Measurements from ENCODE around the gene DIP2C. TPM values are rescaled to one million over a fixed set of nuclear protein-coding genes. Genes with fewer than 3 reads are reported as not detected.

Gene DIP2C
- total RNA-seq, 1 donor from 2014 or later = 11.4 TPM

DNA sequence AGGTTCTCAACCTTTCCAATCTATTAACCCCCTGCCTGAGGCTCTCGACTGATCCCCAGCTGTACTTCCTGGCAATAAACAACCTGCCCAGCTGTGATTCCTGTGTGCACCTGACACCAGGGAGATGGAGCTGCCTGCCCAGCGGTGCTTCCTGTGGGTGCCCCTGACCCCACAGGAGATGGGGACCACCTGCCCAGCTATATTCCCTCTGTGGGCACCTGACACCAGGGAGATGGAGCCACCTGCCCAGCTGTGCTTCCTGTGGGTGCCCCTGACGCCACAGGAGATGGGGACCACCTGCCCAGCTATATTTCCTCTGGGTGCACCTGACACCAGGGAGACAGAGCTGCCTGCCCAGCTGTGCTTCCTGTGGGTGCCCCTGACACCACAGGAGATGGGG lies 184.0 kb downstream of the DIP2C start:
- no peak for DNase-seq (ENCODE audit: low read depth)
- H3K4me3 ChIP-seq (ENCODE audit: low read depth, low read length) = no peak overlapping the region
- TF ChIP-seq CTCF (conservative IDR thresholded peaks at IDR 0.05; ENCODE audit: low read depth, low read length) = no peak

DNA sequence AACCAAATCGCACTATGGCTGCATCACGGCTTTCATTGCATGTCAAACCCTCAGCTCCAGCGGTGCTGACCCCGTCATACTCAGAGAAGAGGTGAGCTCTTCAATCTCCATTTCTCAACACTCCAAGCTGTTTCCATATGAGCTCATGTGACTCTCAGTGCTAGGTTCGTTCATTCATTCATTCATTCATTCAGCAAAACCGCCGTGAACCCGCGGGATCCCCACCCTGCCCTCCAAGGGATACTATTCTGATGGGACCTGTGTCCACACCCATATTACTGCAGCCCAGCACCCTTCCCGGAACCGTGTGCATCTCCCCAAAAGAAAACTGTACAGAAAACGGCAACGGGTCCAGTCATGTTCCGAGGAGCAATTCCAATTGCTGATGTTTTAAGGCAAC lies 184.7 kb downstream of the DIP2C start:
- no peak overlapping the region for H3K4me3 ChIP-seq (ENCODE audit: low read depth, low read length)
- DNase-seq (ENCODE audit: low read depth) = no peak
- no peak for TF ChIP-seq CTCF (conservative IDR thresholded peaks at IDR 0.05; ENCODE audit: low read depth, low read length)

DNA sequence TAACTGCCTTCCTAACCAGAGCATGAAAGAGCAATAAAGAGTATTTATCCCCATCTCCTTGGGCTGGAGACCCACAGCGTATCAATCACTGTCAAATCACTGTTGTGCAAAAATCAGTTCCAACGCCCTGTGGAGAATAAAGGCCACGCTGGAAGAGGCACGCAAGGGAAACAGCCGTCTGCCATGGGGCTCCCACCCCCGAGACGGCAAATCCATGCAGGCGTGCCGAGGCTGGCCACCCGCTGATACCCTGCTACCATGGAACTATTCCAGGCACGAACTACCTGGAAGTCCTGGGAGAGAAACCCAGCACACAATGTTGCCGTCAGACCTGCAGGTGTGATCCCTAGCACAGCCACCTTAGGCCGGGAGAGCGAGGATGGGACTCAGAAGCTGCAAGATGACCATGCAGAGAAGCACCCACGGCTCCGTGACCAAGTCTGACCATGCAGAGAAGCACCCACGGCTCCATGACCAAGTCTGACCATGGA lies 185.3 kb downstream of the DIP2C start:
- no peak overlapping the region for H3K4me3 ChIP-seq (ENCODE audit: low read depth, low read length)
- no peak for TF ChIP-seq CTCF (conservative IDR thresholded peaks at IDR 0.05; ENCODE audit: low read depth, low read length)
- DNase-seq (ENCODE audit: low read depth) = no peak

GRCh38 chr10:501596-501995 lies 187.9 kb downstream of the DIP2C start:
- no peak overlapping the region for H3K4me3 ChIP-seq (ENCODE audit: low read depth, low read length)
- DNase-seq (ENCODE audit: low read depth) = no peak

DNA sequence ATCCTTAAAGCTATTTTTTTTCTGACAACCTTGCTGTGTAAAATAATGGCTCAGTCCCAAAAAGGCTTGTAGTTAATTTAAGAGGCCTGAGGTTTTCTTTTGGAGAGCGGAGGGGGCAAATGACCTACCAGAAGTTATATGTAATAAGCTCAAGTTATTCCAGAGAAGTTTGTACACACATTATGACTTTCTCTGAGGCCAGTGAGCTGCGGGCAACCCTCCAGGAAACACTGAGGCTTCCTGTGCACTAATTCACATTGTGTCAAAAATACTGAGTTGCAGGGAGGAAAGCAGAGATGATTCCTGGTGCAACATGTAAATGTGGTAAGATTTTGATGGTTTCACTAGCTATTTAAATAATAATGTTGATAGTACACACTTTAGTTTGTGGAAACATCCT lies 188.6 kb downstream of the DIP2C start:
- no peak for DNase-seq (ENCODE audit: low read depth)
- TF ChIP-seq CTCF (conservative IDR thresholded peaks at IDR 0.05; ENCODE audit: low read depth, low read length) = no peak

More at GRCh38 chr10:501596-501995, 187.9 kb downstream of the DIP2C start:
- no peak for TF ChIP-seq CTCF (conservative IDR thresholded peaks at IDR 0.05; ENCODE audit: low read depth, low read length)

GRCh38 chr10:499991-500390 lies 189.5 kb downstream of the DIP2C start:
- no peak for TF ChIP-seq CTCF (conservative IDR thresholded peaks at IDR 0.05; ENCODE audit: low read depth, low read length)
- no peak overlapping the region for H3K4me3 ChIP-seq (ENCODE audit: low read depth, low read length)
- DNase-seq (ENCODE audit: low read depth) = no peak

More for the DNA sequence above, 188.6 kb downstream of the DIP2C start:
- no peak overlapping the region for H3K4me3 ChIP-seq (ENCODE audit: low read depth, low read length)

DNA sequence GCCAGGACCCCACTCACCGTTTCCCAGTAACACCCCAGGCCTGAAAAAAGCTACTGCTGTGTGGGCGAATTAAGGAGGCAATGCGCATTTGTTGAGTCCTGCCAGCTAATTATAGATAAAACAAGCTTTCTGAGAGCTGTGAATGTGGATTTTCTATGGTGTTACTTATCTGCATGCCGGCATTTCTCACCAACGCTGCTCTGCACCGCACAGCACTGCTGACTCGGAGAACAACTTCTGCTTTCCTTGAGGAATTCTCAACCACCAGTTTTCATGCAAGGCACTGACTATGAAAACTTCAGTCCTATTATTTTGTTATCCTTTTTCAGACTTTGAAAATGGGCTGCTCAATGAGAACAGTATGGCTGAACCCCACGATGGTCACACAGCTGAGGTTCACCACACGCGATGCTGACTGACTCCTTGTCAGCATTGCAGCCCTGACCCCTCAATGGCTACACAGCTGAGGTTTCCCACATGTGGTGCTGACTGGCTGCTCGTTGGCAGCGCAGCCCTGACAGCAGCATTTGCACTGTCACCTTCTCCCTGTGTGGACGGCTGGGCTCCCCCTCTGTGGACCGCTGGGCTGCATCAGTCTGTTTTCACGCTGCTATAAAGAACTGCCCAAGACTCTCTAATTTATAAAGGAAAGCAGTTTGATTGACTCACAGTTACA lies 190.6 kb downstream of the DIP2C start:
- DNase-seq (ENCODE audit: low read depth) = no peak
- TF ChIP-seq CTCF (conservative IDR thresholded peaks at IDR 0.05; ENCODE audit: low read depth, low read length) = no peak

More for the DNA sequence above, 190.6 kb downstream of the DIP2C start:
- H3K4me3 ChIP-seq (ENCODE audit: low read depth, low read length) = no peak overlapping the region
